SIG-M5 treated with dmso at 0.1 percent for 504 hours (cell line): ENCODE measurements around the gene NKAIN2.

Experiments
- DNase-seq: peaks from one replicate; lab custom pipeline; 2025; ENCODE audit not compliant: unreplicated experiment; lab: John Stamatoyannopoulos, UW

The NKAIN2 gene

DNA sequence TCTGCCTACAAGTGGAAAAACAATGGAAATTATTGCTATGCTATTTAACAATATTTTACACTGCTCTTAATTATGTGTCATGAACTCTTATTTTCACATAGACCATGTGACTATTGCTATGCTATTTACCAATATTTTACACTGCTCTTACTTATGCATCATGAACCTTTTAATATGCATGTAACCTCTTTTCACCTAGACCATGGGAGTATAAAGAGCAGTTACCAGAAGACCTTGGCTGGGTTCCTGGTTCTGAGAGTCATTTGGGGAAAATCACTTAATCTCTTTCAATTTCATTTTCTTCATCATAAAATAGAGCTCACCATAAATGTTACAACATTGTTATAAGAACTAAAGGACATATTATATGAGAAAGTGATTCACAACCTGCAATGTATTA is 934.8 kb downstream of the NKAIN2 start:
- no peak for DNase-seq

- DNase-seq = no peak
Observed at GRCh38 chr6:124741341-124741740, 937.7 kb downstream of the NKAIN2 start.

- no peak for DNase-seq
Observed at GRCh38 chr6:124742971-124743370, 939.3 kb downstream of the NKAIN2 start.

DNA sequence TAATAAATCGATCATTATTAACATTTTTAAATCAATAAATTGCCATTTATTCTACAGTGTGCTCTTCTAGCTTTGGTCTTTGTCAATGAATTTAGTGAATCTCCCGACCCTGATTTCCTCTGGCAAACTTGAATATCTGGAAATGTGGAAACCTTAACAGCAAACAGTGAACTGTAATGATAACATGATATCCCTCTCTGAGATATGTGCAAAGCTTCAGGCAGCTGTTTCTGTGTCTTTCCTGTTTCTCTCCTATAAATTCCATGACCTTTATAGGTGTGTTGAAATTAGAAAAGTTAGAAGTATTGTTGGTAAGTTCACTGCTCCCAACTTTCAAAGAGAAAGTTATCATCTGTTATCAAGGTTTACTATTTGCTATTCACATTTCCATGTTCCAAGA is 939.8 kb downstream of the NKAIN2 start:
- DNase-seq = no peak

- no peak for DNase-seq
Observed at GRCh38 chr6:124747349-124747748, 943.7 kb downstream of the NKAIN2 start.

DNA sequence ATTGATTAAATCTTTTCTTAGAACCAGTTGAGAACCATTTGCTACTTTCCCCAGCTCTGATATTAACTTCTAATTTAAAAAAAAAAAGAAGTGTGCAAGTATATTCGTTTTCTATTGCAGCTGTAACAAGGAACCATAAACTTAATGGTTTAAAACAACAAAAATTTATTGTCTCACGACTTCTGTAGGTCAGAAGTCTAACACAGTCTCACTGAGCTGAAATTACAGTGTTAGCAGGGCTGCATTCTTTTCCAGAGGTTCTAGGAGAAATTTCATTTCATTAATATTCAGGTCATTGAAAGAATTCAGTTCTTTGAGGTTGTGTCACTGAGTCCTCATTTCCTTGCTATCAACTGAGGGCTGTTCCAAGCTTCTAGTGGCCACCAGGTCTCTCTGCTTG is 945.1 kb downstream of the NKAIN2 start:
- no peak for DNase-seq

DNA sequence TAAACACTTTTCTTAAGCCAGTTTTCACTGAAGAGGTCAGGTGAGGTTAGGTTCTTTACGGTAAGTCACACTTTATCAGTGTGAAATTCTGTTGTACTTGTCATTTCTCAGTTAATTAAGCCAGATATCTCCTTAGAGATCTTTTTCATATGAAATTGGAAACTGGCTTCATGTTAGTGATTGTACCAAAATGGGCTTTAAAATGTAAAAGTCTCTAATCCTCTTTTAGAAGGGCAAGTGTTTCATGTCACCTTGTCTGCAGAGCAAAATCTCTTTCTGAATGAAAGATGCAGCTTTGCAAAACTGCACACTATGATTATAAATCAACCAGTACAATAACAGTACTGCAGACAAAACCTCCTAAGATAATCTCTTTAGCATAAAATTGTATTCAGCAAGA is 949.3 kb downstream of the NKAIN2 start:
- DNase-seq = no peak

GRCh38 chr6:124753562-124754105 is 950.0 kb downstream of the NKAIN2 start:
- no peak for DNase-seq

GRCh38 chr6:124755321-124755720 is 951.7 kb downstream of the NKAIN2 start:
- DNase-seq = no peak

DNA sequence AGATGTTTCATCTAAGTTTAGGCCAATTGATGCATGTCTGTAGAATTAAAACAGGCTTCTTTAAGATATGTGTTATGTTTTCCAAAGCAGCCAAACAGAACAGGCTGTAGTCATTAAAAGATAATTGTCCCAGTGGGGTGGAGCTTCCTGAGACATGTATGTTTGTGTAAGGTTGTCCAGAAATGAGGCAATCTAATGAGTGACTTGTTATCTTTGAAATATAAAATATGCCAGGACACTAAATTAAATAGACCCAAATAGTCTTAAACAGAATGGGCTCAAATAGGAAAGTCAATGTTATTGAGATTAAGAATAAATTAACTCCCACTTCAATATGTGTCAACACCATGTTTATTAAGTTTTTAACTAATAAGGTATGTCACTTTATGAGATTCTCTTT is 953.9 kb downstream of the NKAIN2 start:
- DNase-seq = no peak

DNA sequence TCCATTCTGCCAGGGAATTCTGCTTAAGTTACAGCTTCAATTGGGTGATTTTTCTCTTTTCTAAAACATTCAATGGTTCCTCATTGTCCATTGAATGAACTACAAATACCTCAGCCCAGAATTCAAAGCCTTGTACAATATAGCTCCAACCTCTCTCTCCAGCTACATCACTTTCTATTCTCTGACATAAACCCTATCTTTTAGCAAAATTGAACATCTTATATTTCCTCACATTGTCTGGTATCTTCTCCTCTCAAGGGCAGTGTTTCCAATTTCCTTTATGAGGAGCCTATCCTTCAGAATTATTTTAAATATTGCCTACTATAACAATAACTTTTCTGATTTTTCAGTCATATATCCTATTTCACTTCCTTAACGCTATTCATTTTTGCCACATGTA is 955.0 kb downstream of the NKAIN2 start:
- no peak for DNase-seq

- DNase-seq = no peak
Observed at GRCh38 chr6:124765280-124765679, 961.6 kb downstream of the NKAIN2 start.

- DNase-seq = no peak
Observed at GRCh38 chr6:124768224-124768623, 964.6 kb downstream of the NKAIN2 start.

DNA sequence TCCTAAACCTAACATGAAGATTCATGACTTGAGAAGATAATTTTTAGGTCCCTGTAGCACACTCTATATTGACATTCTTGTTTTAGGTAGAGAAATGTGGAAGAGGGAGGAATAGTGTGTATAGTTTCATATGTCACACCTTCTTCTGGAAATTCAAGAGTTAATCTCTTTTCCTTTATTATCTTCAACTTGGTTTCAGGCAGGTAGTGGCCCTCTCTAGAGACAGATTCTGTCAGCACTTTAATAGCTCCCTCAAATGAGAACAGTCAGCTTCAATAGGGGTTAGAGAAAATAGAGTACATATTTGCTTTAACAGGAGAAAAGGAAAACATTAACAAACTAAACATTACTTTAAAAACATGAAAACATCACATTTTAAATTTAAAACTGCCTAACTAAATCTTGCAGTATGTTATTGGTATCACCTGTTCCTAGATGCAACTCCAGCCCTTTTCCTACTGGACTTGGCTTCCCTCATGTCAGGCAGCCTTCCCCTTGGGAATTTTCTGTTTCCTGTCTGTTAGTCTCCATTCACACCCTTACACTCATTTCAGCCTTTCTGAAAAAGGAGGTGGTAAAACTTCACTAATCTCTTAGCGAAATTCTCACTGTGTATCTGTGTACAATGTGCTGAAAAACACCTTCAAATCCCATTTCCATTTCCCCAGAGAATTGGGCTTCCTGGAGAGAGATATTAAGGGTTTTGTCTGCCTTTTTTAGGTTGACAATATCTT is 966.3 kb downstream of the NKAIN2 start:
- no peak for DNase-seq

- no peak for DNase-seq
Observed at GRCh38 chr6:124770784-124771183, 967.1 kb downstream of the NKAIN2 start.

GRCh38 chr6:124772733-124773319 is 969.2 kb downstream of the NKAIN2 start:
- no peak for DNase-seq

DNA sequence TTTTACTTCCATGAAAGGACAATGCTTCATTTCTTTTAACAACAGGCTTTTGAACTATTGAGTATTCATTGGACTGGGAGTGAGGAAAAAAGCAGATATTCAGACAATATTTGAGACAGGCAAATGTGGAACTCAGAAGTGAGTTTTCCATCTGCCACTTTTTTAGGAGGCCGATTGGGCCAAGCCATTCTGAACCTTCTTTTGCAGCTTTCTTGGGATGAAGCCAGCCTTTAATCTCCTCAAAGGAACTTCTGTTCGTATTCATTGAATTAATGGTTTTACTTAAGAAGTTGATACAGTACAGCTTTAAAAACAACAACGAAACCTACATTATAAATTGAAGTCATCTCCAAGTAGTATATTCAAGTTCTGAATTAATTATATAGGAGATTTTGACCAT is 971.5 kb downstream of the NKAIN2 start:
- DNase-seq = no peak

GRCh38 chr6:124777863-124778262 is 974.2 kb downstream of the NKAIN2 start:
- no peak for DNase-seq

GRCh38 chr6:124780623-124781022 is 977.0 kb downstream of the NKAIN2 start:
- no peak for DNase-seq

- no peak for DNase-seq
Observed at GRCh38 chr6:124783344-124783743, 979.7 kb downstream of the NKAIN2 start.

DNA sequence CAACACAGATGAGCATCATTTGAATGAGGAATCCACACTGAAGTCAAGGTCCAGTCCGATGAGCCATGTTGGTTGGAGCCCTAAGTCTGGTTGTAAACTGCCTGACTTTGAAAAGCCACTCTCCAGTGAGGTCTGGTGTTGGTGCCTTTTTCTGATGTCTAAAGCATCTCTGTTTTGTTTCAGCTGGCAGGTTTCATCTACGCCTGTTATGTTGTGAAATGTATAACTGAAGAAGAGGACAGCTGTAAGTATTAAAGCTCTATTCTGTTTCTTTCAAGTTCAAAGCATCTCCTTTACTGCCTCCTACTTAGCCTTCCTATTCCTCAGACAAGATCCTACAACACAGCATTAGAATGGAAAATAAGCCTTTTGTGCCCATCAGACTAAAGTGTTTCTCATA is 987.5 kb downstream of the NKAIN2 start:
- DNase-seq = no peak

- DNase-seq = no peak
Observed at GRCh38 chr6:124792386-124792785, 988.7 kb downstream of the NKAIN2 start.

DNA sequence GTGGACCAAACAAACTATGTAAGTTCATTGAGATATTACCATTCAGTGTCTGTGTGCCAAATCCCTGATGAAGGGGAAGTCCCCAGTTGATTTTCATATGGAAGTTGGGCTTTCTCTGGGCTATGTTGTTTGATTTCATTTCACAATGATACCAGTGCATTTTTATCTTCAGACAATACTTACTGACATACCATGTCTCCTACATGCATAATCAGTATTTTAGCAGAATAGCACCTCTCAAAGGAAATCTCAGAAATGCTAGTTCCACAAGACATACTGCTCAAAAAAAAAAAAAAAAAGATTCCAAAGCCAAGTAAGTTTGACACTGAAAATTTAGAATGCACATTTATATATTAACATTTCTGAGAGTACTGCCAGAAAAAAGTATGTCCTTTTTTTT is 989.7 kb downstream of the NKAIN2 start:
- DNase-seq = no peak
